SK-N-MC (cell line): ENCODE measurements around the gene STX8.
"Not testable (repeated sequence)": the region's sequence is repeated elsewhere in the genome, so short reads cannot be mapped to it uniquely, and the experiment has no call there.

Source experiments
- DNase-seq: peaks from one replicate; pipeline ENCODE4 v3.0.0-alpha.2; 2011; ENCODE audit warnings: low read depth, low spot score
- H3K27ac ChIP-seq: fragments of 200-600 bp; sonication (generic); 2 replicates; pipeline ENCODE4 v1.5.1; 2016; ENCODE audit warnings: mixed run types
- H3K36me3 ChIP-seq: fragments of 200-600 bp; sonication (generic); 2 replicates; pipeline ENCODE4 v1.6.1; 2017; ENCODE audit warnings: antibody characterized with exemption, low read length, mixed read lengths; ENCODE audit not compliant: insufficient read depth
- H3K4me3 ChIP-seq: fragments of 200-600 bp; sonication (generic); 2 replicates; pipeline ENCODE4 v1.5.1; 2016
- H3K9ac ChIP-seq: fragments of 200-600 bp; sonication (generic); 2 replicates; pipeline ENCODE4 v1.8.0; 2017; ENCODE audit warnings: mixed run types, mixed read lengths; ENCODE audit not compliant: insufficient read length
- H3K9me3 ChIP-seq: fragments of 200-600 bp; sonication (generic); 2 replicates; pipeline ENCODE4 v1.6.1; 2017; ENCODE audit warnings: low read depth, mild to moderate bottlenecking, antibody characterized with exemption, low read length, moderate library complexity, mixed read lengths
- EZH2 ChIP-seq: fragments of 200-600 bp; sonication (generic); IDR thresholded peaks from one replicate; pipeline ENCODE4 v1.6.1; 2017; ENCODE audit warnings: antibody characterized with exemption
- FOXP2 ChIP-seq: optimal IDR thresholded peaks from 2 replicates; pipeline ENCODE3; 2011; ENCODE audit warnings: mild to moderate bottlenecking, moderate library complexity; ENCODE audit not compliant: insufficient read depth; ENCODE audit errors: extremely low read length, control extremely low read depth
- POLR2AphosphoS5 ChIP-seq: IDR thresholded peaks from 2 replicates; pipeline ENCODE4 v1.6.1; 2012; ENCODE audit warnings: mild to moderate bottlenecking, low read depth, low read length, borderline replicate concordance

Gene STX8

DNA sequence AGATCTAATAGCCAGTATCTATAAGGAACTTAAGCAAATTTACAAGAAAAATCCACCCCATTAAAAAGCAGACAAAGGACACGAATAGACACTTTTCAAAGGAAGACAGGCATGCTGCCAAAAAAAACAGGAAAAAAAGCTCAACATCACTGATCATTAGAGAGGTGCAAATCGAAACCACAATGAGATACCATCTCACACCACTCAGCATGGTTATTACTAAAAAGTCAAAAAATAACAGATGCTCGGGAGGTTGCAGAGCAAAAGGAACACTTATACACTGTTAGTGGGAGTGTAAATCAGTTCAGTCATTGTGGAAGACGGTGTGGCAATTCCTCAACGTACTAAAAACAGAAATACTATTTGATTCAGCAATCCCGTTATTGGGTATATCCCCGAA lies 9.6 kb downstream of the STX8 start:
- H3K9ac ChIP-seq: no peak overlapping the region
- H3K9me3 ChIP-seq: no peaks in the 10 kb centered on the region
- peak overlapping the region; percentile 55; the same call in 1 of the 2 replicates for H3K4me3 ChIP-seq
- DNase-seq: no peak
- H3K27ac ChIP-seq: 0 out of 2 replicates have a peak overlapping the region, but pooled peaks have one; percentile 19
- no peak for TF ChIP-seq EZH2
- no peak for TF ChIP-seq FOXP2
- no peak for TF ChIP-seq POLR2AphosphoS5
- peaks cover 8% of the 10 kb centered on the region for H3K36me3 ChIP-seq

GRCh38 chr17:9564104-9564503 lies 11.5 kb downstream of the STX8 start:
- no peak overlapping the region for H3K27ac ChIP-seq
- peaks cover 8% of the 10 kb centered on the region for H3K36me3 ChIP-seq
- no peak overlapping the region for H3K9ac ChIP-seq
- TF ChIP-seq POLR2AphosphoS5: no peak
- TF ChIP-seq FOXP2: no peak
- no peak for TF ChIP-seq EZH2
- H3K4me3 ChIP-seq: no peak overlapping the region
- no peak for DNase-seq
- no peaks in the 10 kb centered on the region for H3K9me3 ChIP-seq

GRCh38 chr17:9557857-9558256 lies 17.8 kb downstream of the STX8 start:
- no peak overlapping the region for H3K4me3 ChIP-seq
- TF ChIP-seq FOXP2 (no peak), EZH2 (no peak), POLR2AphosphoS5 (no peak)
- no peak for DNase-seq

GRCh38 chr17:9557161-9557755 lies 18.4 kb downstream of the STX8 start:
- H3K27ac ChIP-seq: no peak overlapping the region
- no peak for TF ChIP-seq FOXP2
- no peak for TF ChIP-seq EZH2
- TF ChIP-seq POLR2AphosphoS5: no peak

More at GRCh38 chr17:9557857-9558256, 17.8 kb downstream of the STX8 start:
- no peaks in the 10 kb centered on the region for H3K36me3 ChIP-seq
- no peaks in the 10 kb centered on the region for H3K9me3 ChIP-seq
- no peak overlapping the region for H3K9ac ChIP-seq
- H3K27ac ChIP-seq: no peak overlapping the region

DNA sequence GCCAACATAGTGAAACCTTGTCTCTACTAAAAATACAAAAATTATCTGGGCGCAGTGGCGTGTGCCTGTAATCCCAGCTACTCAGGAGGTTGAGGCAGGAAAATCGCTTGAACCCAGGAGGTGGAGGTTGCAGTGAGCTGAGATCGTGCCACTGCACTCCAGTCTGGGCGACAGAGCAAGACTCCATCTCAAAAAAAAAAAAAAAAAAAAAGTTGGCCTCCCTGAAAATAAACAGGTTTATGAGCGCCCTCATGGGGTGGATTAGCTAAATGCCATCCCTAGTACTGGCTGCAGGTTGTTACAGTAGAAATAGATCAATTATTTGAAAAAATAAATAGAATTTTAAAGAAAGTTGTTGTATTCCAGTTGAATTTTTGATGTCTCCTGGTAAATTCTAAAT lies 20.9 kb downstream of the STX8 start:
- H3K4me3 ChIP-seq, H3K9me3 ChIP-seq, H3K9ac ChIP-seq, H3K36me3 ChIP-seq, H3K27ac ChIP-seq, DNase-seq: not testable (repeated sequence)

More at GRCh38 chr17:9557161-9557755, 18.4 kb downstream of the STX8 start:
- Histone ChIP-seq H3K9me3 (no peaks in the 10 kb centered on the region), H3K9ac (no peak overlapping the region), H3K4me3 (no peak overlapping the region), H3K36me3 (no peaks in the 10 kb centered on the region)
- DNase-seq: no peak

DNA sequence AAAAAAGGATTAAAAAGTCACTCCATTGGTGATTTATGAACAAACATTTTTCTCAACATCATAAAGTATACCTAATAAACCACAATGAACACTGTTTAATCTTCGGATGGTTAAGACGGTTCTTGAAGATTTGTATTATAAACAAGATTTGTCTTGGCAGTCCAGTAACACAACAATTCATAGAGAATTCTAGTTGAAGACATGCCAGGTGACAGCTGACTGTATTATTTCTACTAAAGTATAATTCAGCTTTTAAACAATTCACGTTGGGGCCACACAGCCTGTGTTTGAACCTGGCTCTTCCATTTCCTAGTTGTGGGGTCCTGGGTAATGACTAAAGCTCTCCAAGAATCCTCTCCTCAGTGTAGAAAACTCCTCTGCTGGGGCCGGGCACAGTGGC lies 22.0 kb downstream of the STX8 start:
- Histone ChIP-seq H3K9me3 (no peaks in the 10 kb centered on the region), H3K4me3 (no peak overlapping the region), H3K9ac (no peak overlapping the region), H3K36me3 (no peaks in the 10 kb centered on the region), H3K27ac (no peak overlapping the region)
- no peak for DNase-seq
- TF ChIP-seq POLR2AphosphoS5 (no peak), EZH2 (no peak), FOXP2 (no peak)

GRCh38 chr17:9553181-9553580 lies 22.4 kb downstream of the STX8 start:
- Histone ChIP-seq H3K9ac (no peak overlapping the region), H3K27ac (no peak overlapping the region), H3K4me3 (no peak overlapping the region), H3K36me3 (no peaks in the 10 kb centered on the region), H3K9me3 (no peaks in the 10 kb centered on the region)
- TF ChIP-seq POLR2AphosphoS5: no peak
- no peak for TF ChIP-seq FOXP2
- no peak for TF ChIP-seq EZH2
- DNase-seq: no peak

DNA sequence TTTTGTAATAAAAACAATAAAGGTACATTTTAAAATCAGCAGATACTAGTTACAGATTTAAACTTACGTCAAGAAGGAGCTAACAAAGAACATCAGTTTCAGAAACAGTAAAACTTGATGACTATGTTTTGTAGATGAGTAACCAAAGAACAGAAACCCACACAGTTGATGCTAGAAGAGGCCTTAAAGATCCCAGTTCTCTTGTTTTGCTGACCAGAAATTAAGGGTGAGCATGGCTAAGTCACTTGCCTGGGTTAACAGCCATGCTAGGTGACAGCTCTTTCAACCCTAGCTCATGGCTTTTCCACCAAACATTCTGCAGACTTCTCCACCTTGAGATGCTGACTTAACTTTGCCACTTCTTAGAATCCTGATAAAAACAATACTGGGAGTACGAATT lies 26.4 kb downstream of the STX8 start:
- H3K36me3 ChIP-seq: no peaks in the 10 kb centered on the region
- TF ChIP-seq POLR2AphosphoS5 (no peak), FOXP2 (no peak), EZH2 (no peak)
- H3K9me3 ChIP-seq: no peaks in the 10 kb centered on the region

DNA sequence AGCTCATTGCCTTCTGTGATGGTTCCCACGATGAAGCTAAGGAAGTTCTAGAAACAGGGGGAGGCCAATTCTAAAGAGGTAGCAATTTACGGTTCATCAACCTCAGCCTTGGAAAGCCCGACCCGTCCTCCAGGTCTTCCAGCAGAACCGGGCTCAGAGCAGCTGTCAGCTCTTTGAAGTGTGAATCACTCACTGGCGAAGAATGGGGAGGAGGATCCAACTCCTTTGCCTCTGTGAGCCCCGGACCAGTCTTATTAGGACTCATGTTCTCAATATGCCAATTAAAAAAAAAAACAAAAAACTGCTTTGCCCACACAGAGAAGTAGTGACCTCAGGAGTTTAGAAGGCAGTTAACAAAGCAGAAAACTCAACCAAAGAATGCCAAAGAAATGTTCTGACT lies 31.4 kb downstream of the STX8 start:
- no peaks in the 10 kb centered on the region for H3K36me3 ChIP-seq
- H3K27ac ChIP-seq: no peak overlapping the region
- no peak overlapping the region for H3K9ac ChIP-seq
- no peak overlapping the region for H3K4me3 ChIP-seq
- no peaks in the 10 kb centered on the region for H3K9me3 ChIP-seq
- TF ChIP-seq POLR2AphosphoS5 (no peak), FOXP2 (no peak), EZH2 (no peak)
- no peak for DNase-seq

More for the DNA sequence above, 26.4 kb downstream of the STX8 start:
- no peak for DNase-seq
- no peak overlapping the region for H3K9ac ChIP-seq
- H3K4me3 ChIP-seq: no peak overlapping the region
- H3K27ac ChIP-seq: no peak overlapping the region
